Panc1 (cell line): ENCODE data around the gene UNCX. TPM values are rescaled to one million over a fixed set of nuclear protein-coding genes. Genes with fewer than 3 reads are reported as not detected.

Experiments
- ATAC-seq: fragments of 200-7000 bp; cut with Tn5 transposase; 2 replicates; pipeline ENCODE4 v1.9.1; 2020; ENCODE audit warnings: mild to moderate bottlenecking, moderate library complexity
- BruUV-seq: library from RNA; stranded (reverse); fragments of 400-500 nt; replicated peaks from 2 replicates; lab custom pipeline; 2021; lab: Mats Ljungman, UMichigan
- CTCF ChIA-PET: fragments of 300-600 bp; sonication (Branson Sonifier 250); formaldehyde crosslinking; loops from one replicate; lab custom pipeline; 2022; ENCODE audit warnings: antibody characterized with exemption; lab: Charles Lee
- POLR2A ChIA-PET: fragments of 300-600 bp; sonication (Branson Sonifier 250); formaldehyde crosslinking; loops from one replicate; lab custom pipeline; 2022; ENCODE audit warnings: antibody characterized with exemption; lab: Charles Lee
- DNase-seq: peaks from one replicate; pipeline ENCODE4 v3.0.0-alpha.2; 2010; ENCODE audit warnings: low read depth, low spot score
- H3K27ac ChIP-seq: 2 replicates; pipeline ENCODE4 v1.5.1; 2011; ENCODE audit warnings: mild to moderate bottlenecking, low read length, inconsistent platforms
- H3K27me3 ChIP-seq: fragments of 200-500 bp; sonication (Bioruptor generic); 2 replicates; pipeline ENCODE4 v1.6.0; 2014; ENCODE audit warnings: low read length, inconsistent platforms; ENCODE audit not compliant: control insufficient read depth, insufficient read depth
- H3K36me3 ChIP-seq: fragments of 200-500 bp; sonication (Bioruptor generic); 2 replicates; pipeline ENCODE4 v1.5.1; 2014; ENCODE audit warnings: inconsistent platforms, mild to moderate bottlenecking, low read length, moderate library complexity; ENCODE audit not compliant: control insufficient read depth, insufficient read depth
- H3K4me1 ChIP-seq: 2 replicates; pipeline ENCODE4 v1.5.1; 2011; ENCODE audit warnings: inconsistent platforms, mild to moderate bottlenecking, low read length, moderate library complexity; ENCODE audit not compliant: control insufficient read depth, insufficient read depth
- H3K4me3 ChIP-seq, 2 experiments: 2 replicates each; pipeline ENCODE4 v1.5.1; 2011 to 2012; ENCODE audit warnings: low read depth in 2 of 2, low read length in 2 of 2, mild to moderate bottlenecking in 2 of 2, inconsistent platforms in 1 of 2, moderate library complexity in 1 of 2
- H3K9me3 ChIP-seq: fragments of 200-500 bp; sonication (Bioruptor generic); 2 replicates; pipeline ENCODE4 v1.5.1; 2014; ENCODE audit warnings: low read depth, mild to moderate bottlenecking, inconsistent platforms, low read length, moderate library complexity; ENCODE audit not compliant: control insufficient read depth, insufficient read depth
- CTCF ChIP-seq: fragments of 450-650 bp; IDR thresholded peaks from 2 replicates; pipeline ENCODE4 v1.5.1; 2017; ENCODE audit warnings: mild to moderate bottlenecking
- POLR2AphosphoS5 ChIP-seq: IDR thresholded peaks from 2 replicates; pipeline ENCODE4 v1.6.1; 2012; ENCODE audit warnings: mild to moderate bottlenecking, low read depth, low read length, moderate library complexity
- SIN3A ChIP-seq: IDR thresholded peaks from 2 replicates; pipeline ENCODE4 v1.6.1; 2012; ENCODE audit warnings: low read depth, mild to moderate bottlenecking, low read length, moderate library complexity, borderline replicate concordance; ENCODE audit not compliant: insufficient read depth
- TCF7L2 ChIP-seq: IDR thresholded peaks from 2 replicates; pipeline ENCODE4 v1.6.1; 2011; ENCODE audit warnings: mild to moderate bottlenecking, low read depth, low read length, inconsistent platforms
- in situ Hi-C: cut with HindIII; loops from 2 replicates; pipeline ENCODE4 v1.10.0; 2016; ENCODE audit warnings: low sequenced_read_pairs, low pct_unique_long_range_greater_than_20kb
- intact Hi-C: fragments of 100-400 bp; cut with micrococcal nuclease; formaldehyde crosslinking; loops from one replicate; pipeline ENCODE4 v1.10.0; 2022; ENCODE audit not compliant: unreplicated experiment
- total RNA-seq: library from RNA; stranded (reverse); gene quantifications from one replicate; pipeline ENCODE4 v1.2.1, GENCODE V29; 2021; ENCODE audit not compliant: unreplicated experiment
- TF ChIP-seq, protein P1 (sequence below), 2 experiments: IDR thresholded peaks; 2 replicates each; pipeline ENCODE4 v1.6.1; 2011 to 2012; ENCODE audit warnings: low read depth in 2 of 2, control low read depth in 1 of 2, low read length in 1 of 2, mild to moderate bottlenecking in 1 of 2, moderate library complexity in 1 of 2; ENCODE audit not compliant: insufficient read depth in 1 of 2

UNCX gene
- total RNA-seq, 1 experiment from 2014 or later = not detected

DNA sequence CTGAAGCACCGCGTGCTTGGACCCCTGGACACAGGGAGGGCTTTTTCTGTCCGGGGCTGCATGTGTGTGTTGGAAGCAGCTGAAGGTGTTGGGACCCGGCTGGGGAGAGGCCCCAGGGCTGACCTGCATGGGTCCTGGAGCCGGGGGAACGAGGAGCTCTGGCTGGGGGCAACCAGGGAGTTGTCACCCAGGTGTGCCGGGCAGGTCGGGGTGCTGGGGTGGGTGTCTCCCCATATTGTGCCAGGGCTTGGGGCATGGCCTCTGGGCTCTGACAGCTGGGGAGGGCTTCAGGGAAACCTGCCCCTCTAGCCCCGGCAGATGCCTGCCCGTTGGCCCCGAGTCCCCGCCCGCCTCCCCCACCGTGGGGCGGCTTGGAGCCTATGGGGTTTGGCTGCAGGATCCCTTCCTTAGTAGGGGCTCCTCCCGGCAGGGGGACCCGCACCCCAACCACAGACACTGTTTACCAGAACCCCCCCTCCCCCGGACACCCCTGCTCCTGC, 42.3 kb downstream of the UNCX start:
- Histone ChIP-seq H3K9me3 (no peaks in the 10 kb centered on the region), H3K4me1 (no peaks in the 10 kb centered on the region), H3K36me3 (no peaks in the 10 kb centered on the region), H3K27ac (no peak overlapping the region), H3K4me3 (no peak overlapping the region), H3K27me3 (no peaks in the 10 kb centered on the region)
- in situ Hi-C loops = no loop called here
- BruUV-seq = no TSS peak
- CTCF ChIA-PET = interaction anchor here (0.6 kb wide), 1 partner anchor 50 kb away, joined by 3 read pairs; no protein-coding TSS in a partner anchor
- DNase-seq = no peak
- intact Hi-C loops = no loop called here
- TF ChIP-seq, protein P1, sequence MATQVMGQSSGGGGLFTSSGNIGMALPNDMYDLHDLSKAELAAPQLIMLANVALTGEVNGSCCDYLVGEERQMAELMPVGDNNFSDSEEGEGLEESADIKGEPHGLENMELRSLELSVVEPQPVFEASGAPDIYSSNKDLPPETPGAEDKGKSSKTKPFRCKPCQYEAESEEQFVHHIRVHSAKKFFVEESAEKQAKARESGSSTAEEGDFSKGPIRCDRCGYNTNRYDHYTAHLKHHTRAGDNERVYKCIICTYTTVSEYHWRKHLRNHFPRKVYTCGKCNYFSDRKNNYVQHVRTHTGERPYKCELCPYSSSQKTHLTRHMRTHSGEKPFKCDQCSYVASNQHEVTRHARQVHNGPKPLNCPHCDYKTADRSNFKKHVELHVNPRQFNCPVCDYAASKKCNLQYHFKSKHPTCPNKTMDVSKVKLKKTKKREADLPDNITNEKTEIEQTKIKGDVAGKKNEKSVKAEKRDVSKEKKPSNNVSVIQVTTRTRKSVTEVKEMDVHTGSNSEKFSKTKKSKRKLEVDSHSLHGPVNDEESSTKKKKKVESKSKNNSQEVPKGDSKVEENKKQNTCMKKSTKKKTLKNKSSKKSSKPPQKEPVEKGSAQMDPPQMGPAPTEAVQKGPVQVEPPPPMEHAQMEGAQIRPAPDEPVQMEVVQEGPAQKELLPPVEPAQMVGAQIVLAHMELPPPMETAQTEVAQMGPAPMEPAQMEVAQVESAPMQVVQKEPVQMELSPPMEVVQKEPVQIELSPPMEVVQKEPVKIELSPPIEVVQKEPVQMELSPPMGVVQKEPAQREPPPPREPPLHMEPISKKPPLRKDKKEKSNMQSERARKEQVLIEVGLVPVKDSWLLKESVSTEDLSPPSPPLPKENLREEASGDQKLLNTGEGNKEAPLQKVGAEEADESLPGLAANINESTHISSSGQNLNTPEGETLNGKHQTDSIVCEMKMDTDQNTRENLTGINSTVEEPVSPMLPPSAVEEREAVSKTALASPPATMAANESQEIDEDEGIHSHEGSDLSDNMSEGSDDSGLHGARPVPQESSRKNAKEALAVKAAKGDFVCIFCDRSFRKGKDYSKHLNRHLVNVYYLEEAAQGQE (IDR thresholded peaks at IDR 0.05; ENCODE audit: insufficient read depth in 1 of 2, low read depth in 2 of 2, low read length in 1 of 2) = no peak
- ATAC-seq = no peak
- POLR2A ChIA-PET = no interaction called here

DNA sequence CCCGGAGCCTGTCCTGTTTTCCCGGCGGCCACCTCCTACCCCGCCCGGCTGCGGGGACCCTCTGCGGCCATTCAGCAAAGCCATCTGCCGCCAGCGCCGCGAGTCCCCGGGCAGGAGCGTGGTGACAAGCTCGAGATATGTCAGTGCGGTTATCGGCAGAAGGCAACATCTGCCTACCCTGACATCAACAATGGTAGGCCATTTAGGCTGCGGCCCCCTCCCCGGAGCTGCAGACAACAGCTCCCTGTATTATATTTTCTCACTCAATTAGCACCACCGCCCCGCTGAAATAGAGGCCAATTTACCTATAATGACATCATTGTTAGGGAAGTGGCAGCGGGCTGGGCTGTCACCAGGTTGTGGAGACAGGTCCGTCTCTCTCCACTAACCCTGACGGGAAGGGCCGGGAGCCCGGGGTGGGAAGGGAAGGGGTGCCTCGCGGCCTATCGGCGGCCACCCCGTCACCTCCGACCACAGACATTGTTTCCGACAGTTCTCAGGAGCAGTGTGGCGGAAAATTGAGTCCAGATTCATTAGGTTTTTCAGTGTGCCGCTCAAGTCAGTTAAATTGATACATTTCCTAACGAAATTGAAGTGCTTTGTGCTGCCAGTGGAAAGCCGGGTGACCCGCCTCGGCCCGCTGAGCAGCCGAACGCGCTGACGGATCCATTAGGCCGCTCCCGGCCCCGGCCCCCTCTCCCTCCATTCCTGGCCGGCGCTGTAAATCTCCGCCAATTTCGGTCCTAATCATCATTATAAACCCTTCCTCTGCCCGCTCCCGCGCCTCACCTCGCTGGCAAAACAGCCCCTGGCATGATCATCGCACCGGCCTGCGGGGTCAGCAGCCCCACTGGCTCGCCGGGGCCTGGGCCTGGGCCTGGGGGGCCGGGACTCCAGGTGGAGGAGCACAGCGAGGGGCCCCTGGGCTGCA, 43.0 kb downstream of the UNCX start:
- Histone ChIP-seq H3K27me3 (no peaks in the 10 kb centered on the region), H3K36me3 (no peaks in the 10 kb centered on the region), H3K4me1 (no peaks in the 10 kb centered on the region), H3K27ac (no peak overlapping the region), H3K9me3 (no peaks in the 10 kb centered on the region), H3K4me3 (no peak overlapping the region)
- intact Hi-C loops = no loop called here
- POLR2A ChIA-PET = no interaction called here
- CTCF ChIA-PET = interaction anchor here (0.6 kb wide), 1 partner anchor 51 kb away, joined by 3 read pairs; no protein-coding TSS in a partner anchor
- BruUV-seq = no TSS peak
- ATAC-seq = 0 out of 2 replicates have a peak, but pooled peaks have one; percentile 47
- no peak for DNase-seq
- no peak for TF ChIP-seq TCF7L2
- TF ChIP-seq, protein P1 (IDR thresholded peaks at IDR 0.05; ENCODE audit: insufficient read depth in 1 of 2, low read depth in 2 of 2, low read length in 1 of 2) = no peak
- TF ChIP-seq SIN3A = no peak
- no peak for TF ChIP-seq CTCF
- no peak for TF ChIP-seq POLR2AphosphoS5
- in situ Hi-C loops = no loop called here
